Endothelial cell of umbilical vein (primary cell): ENCODE data around the gene PPP4R4.

Experiments used
- EZH2 ChIP-seq: IDR thresholded peaks from 2 replicates; pipeline ENCODE4 v1.6.1; 2012; ENCODE audit warnings: borderline replicate concordance, low read depth, mild to moderate bottlenecking, moderate library complexity, low read length, inconsistent platforms; ENCODE audit not compliant: severe bottlenecking
- FOS ChIP-seq: IDR thresholded peaks from 2 replicates; pipeline ENCODE4 v1.6.1; 2011; ENCODE audit warnings: mild to moderate bottlenecking, low read length, moderate library complexity, borderline replicate concordance; ENCODE audit not compliant: insufficient read depth
- JUN ChIP-seq: IDR thresholded peaks from 2 replicates; pipeline ENCODE4 v1.6.1; 2011; ENCODE audit warnings: borderline replicate concordance, low read depth; ENCODE audit not compliant: insufficient read length, insufficient read depth
- MYC ChIP-seq: IDR thresholded peaks from one replicate; pipeline ENCODE4 v1.6.1; 2011; ENCODE audit warnings: mild to moderate bottlenecking, low read depth, low read length
- POLR2A ChIP-seq: IDR thresholded peaks from 2 replicates; pipeline ENCODE4 v1.6.1; 2012; ENCODE audit warnings: low read depth, mild to moderate bottlenecking, control low read depth, low read length
- POLR2AphosphoS5 ChIP-seq: IDR thresholded peaks from 2 replicates; pipeline ENCODE4 v1.6.1; 2012; ENCODE audit warnings: low read depth, mild to moderate bottlenecking, control low read depth, low read length, moderate library complexity; ENCODE audit not compliant: insufficient read depth
- TF ChIP-seq, protein P1 (sequence below), 2 donors: IDR thresholded peaks; 1 replicate in 1 of 2; 2 replicates in 1 of 2; pipeline ENCODE4 v1.5.1; 2011; ENCODE audit warnings: low read length in 2 of 2, mild to moderate bottlenecking in 2 of 2, moderate library complexity in 2 of 2, control low read depth in 1 of 2, inconsistent platforms in 1 of 2, low read depth in 1 of 2; ENCODE audit not compliant: insufficient read depth in 1 of 2; ENCODE audit errors: extremely low read depth in 1 of 2
- TF ChIP-seq, protein P2 (sequence below): IDR thresholded peaks from 2 replicates; pipeline ENCODE4 v1.6.1; 2011; ENCODE audit not compliant: insufficient read depth, insufficient read length

DNA sequence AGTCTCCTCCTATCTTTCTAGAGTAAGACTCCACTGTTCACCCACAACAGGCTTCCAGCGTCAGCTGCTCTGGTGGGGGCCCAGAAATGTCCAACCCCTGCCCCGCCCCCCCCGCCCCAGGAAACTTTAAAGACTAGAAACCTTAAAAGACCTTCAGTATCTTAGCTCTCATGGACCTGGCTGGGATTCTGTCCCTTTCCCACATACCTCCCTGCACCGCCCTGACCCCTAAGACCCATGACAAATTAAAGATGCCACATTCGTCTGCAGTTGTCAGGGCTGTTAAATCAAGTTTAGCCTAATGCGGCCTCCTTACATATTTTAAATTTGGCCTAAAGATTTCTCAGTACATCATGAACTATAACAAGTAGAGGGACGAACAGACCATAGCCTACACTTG lies 129.0 kb downstream of the PPP4R4 start:
- TF ChIP-seq POLR2AphosphoS5 = no peak
- TF ChIP-seq, protein P1, sequence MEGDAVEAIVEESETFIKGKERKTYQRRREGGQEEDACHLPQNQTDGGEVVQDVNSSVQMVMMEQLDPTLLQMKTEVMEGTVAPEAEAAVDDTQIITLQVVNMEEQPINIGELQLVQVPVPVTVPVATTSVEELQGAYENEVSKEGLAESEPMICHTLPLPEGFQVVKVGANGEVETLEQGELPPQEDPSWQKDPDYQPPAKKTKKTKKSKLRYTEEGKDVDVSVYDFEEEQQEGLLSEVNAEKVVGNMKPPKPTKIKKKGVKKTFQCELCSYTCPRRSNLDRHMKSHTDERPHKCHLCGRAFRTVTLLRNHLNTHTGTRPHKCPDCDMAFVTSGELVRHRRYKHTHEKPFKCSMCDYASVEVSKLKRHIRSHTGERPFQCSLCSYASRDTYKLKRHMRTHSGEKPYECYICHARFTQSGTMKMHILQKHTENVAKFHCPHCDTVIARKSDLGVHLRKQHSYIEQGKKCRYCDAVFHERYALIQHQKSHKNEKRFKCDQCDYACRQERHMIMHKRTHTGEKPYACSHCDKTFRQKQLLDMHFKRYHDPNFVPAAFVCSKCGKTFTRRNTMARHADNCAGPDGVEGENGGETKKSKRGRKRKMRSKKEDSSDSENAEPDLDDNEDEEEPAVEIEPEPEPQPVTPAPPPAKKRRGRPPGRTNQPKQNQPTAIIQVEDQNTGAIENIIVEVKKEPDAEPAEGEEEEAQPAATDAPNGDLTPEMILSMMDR (IDR thresholded peaks at IDR 0.05; ENCODE audit: extremely low read depth in 1 of 2, insufficient read depth in 1 of 2, low read depth in 1 of 2, low read length in 2 of 2) = no peak
- no peak for TF ChIP-seq POLR2A
- no peak for TF ChIP-seq EZH2
- TF ChIP-seq, protein P2, sequence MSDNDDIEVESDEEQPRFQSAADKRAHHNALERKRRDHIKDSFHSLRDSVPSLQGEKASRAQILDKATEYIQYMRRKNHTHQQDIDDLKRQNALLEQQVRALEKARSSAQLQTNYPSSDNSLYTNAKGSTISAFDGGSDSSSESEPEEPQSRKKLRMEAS = no peak
- no peak for TF ChIP-seq MYC
- TF ChIP-seq FOS = no peak
- TF ChIP-seq JUN = no peak
